ENCODE results near the gene RPS6KA5.

GRCh38 chr14:90911121-90911520, 149.3 kb downstream of the RPS6KA5 start:
- TF ChIP-seq, protein P1, sequence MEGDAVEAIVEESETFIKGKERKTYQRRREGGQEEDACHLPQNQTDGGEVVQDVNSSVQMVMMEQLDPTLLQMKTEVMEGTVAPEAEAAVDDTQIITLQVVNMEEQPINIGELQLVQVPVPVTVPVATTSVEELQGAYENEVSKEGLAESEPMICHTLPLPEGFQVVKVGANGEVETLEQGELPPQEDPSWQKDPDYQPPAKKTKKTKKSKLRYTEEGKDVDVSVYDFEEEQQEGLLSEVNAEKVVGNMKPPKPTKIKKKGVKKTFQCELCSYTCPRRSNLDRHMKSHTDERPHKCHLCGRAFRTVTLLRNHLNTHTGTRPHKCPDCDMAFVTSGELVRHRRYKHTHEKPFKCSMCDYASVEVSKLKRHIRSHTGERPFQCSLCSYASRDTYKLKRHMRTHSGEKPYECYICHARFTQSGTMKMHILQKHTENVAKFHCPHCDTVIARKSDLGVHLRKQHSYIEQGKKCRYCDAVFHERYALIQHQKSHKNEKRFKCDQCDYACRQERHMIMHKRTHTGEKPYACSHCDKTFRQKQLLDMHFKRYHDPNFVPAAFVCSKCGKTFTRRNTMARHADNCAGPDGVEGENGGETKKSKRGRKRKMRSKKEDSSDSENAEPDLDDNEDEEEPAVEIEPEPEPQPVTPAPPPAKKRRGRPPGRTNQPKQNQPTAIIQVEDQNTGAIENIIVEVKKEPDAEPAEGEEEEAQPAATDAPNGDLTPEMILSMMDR (IDR thresholded peaks at IDR 0.05; ENCODE audit: insufficient read depth, low read length): no peak
- TF ChIP-seq SPI1 (IDR thresholded peaks at IDR 0.05; ENCODE audit: borderline replicate concordance, low read depth): no peak
- TF ChIP-seq, protein P2, sequence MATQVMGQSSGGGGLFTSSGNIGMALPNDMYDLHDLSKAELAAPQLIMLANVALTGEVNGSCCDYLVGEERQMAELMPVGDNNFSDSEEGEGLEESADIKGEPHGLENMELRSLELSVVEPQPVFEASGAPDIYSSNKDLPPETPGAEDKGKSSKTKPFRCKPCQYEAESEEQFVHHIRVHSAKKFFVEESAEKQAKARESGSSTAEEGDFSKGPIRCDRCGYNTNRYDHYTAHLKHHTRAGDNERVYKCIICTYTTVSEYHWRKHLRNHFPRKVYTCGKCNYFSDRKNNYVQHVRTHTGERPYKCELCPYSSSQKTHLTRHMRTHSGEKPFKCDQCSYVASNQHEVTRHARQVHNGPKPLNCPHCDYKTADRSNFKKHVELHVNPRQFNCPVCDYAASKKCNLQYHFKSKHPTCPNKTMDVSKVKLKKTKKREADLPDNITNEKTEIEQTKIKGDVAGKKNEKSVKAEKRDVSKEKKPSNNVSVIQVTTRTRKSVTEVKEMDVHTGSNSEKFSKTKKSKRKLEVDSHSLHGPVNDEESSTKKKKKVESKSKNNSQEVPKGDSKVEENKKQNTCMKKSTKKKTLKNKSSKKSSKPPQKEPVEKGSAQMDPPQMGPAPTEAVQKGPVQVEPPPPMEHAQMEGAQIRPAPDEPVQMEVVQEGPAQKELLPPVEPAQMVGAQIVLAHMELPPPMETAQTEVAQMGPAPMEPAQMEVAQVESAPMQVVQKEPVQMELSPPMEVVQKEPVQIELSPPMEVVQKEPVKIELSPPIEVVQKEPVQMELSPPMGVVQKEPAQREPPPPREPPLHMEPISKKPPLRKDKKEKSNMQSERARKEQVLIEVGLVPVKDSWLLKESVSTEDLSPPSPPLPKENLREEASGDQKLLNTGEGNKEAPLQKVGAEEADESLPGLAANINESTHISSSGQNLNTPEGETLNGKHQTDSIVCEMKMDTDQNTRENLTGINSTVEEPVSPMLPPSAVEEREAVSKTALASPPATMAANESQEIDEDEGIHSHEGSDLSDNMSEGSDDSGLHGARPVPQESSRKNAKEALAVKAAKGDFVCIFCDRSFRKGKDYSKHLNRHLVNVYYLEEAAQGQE (IDR thresholded peaks at IDR 0.05; ENCODE audit: insufficient replicate concordance, low read depth): no peak

Measured in HL-60 (cell line).